Activated B cell treated with CpG ODN at 0.5 μM for 24 hours (primary cell): ENCODE results near the gene SLC6A17. TPM values are rescaled to one million over a fixed set of nuclear protein-coding genes. Genes with fewer than 3 reads are reported as not detected.

Source experiments
- ATAC-seq: fragments of 200-7000 bp; cut with Tn5 transposase; one replicate; pipeline ENCODE4 v1.10.0; 2021; ENCODE audit warnings: low read depth, mild to moderate bottlenecking, moderate library complexity
- CTCF ChIA-PET: fragments of 350-600 bp; sonication (Branson Sonifier 250); formaldehyde crosslinking; loops from one replicate; lab custom pipeline; 2021; ENCODE audit warnings: antibody characterized with exemption; lab: Charles Lee
- POLR2A ChIA-PET: fragments of 350-600 bp; sonication (Branson Sonifier 250); formaldehyde crosslinking; loops from one replicate; lab custom pipeline; 2021; ENCODE audit warnings: antibody characterized with exemption; lab: Charles Lee
- DNase-seq: peaks from one replicate; pipeline ENCODE4 v3.0.0; 2022
- H3K27ac Mint-ChIP-seq: one replicate; pipeline ENCODE4 v1.8.0; 2020; ENCODE audit warnings: mixed read lengths
- H3K27me3 Mint-ChIP-seq: one replicate; pipeline ENCODE4 v1.8.0; 2021; ENCODE audit warnings: mixed read lengths
- H3K36me3 Mint-ChIP-seq: one replicate; pipeline ENCODE4 v1.8.0; 2021; ENCODE audit warnings: low read depth, mixed read lengths
- H3K4me1 Mint-ChIP-seq: one replicate; pipeline ENCODE4 v1.8.0; 2021; ENCODE audit warnings: mixed read lengths
- H3K4me3 Mint-ChIP-seq: one replicate; pipeline ENCODE4 v1.8.0; 2020; ENCODE audit warnings: mild to moderate bottlenecking, mixed read lengths
- H3K9me3 Mint-ChIP-seq: one replicate; pipeline ENCODE4 v1.8.0; 2020; ENCODE audit warnings: mixed read lengths
- intact Hi-C: fragments of 100-400 bp; cut with micrococcal nuclease; formaldehyde crosslinking; loops from one replicate; pipeline ENCODE4 v1.15.1; 2024
- total RNA-seq: library from RNA; stranded (reverse); gene quantifications from 2 replicates; pipeline ENCODE4 v1.2.3, GENCODE V29; 2022
- TF ChIP-seq, protein P1 (sequence below): fragments of 200-600 bp; IDR thresholded peaks from one replicate; pipeline ENCODE4 v1.8.0; 2022; ENCODE audit warnings: antibody characterized with exemption, mild to moderate bottlenecking

Gene SLC6A17
- total RNA-seq, 1 donor from 2014 or later, result not detected

GRCh38 chr1:110161849-110162248, 11.6 kb downstream of the SLC6A17 start:
- Mint-ChIP-seq H3K36me3 (no peaks in the 10 kb centered on the region), H3K4me1 (no peaks in the 10 kb centered on the region), H3K9me3 (no peaks in the 10 kb centered on the region), H3K27me3 (peaks cover 35% of the 10 kb centered on the region), H3K4me3 (no peak overlapping the region), H3K27ac (no peak overlapping the region)
- CTCF ChIA-PET, result no interaction called here
- intact Hi-C loops, result no loop called here
- POLR2A ChIA-PET, result no interaction called here
- ATAC-seq (no peak), DNase-seq (no peak)
- TF ChIP-seq, protein P1, sequence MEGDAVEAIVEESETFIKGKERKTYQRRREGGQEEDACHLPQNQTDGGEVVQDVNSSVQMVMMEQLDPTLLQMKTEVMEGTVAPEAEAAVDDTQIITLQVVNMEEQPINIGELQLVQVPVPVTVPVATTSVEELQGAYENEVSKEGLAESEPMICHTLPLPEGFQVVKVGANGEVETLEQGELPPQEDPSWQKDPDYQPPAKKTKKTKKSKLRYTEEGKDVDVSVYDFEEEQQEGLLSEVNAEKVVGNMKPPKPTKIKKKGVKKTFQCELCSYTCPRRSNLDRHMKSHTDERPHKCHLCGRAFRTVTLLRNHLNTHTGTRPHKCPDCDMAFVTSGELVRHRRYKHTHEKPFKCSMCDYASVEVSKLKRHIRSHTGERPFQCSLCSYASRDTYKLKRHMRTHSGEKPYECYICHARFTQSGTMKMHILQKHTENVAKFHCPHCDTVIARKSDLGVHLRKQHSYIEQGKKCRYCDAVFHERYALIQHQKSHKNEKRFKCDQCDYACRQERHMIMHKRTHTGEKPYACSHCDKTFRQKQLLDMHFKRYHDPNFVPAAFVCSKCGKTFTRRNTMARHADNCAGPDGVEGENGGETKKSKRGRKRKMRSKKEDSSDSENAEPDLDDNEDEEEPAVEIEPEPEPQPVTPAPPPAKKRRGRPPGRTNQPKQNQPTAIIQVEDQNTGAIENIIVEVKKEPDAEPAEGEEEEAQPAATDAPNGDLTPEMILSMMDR, result no peak

- POLR2A ChIA-PET, result no interaction called here
- ATAC-seq, result no peak
- Mint-ChIP-seq H3K4me3 (no peak overlapping the region), H3K9me3 (no peaks in the 10 kb centered on the region), H3K27ac (no peak overlapping the region), H3K4me1 (no peaks in the 10 kb centered on the region), H3K36me3 (no peaks in the 10 kb centered on the region), H3K27me3 (peaks cover 28% of the 10 kb centered on the region)
- TF ChIP-seq, protein P1, result no peak
- CTCF ChIA-PET, result no interaction called here
- DNase-seq, result no peak
- intact Hi-C loops, result no loop called here
Observed at GRCh38 chr1:110163591-110163990, 13.3 kb downstream of the SLC6A17 start.

GRCh38 chr1:110164725-110165350, 14.5 kb downstream of the SLC6A17 start:
- Mint-ChIP-seq H3K9me3 (no peaks in the 10 kb centered on the region), H3K4me1 (no peaks in the 10 kb centered on the region), H3K36me3 (no peaks in the 10 kb centered on the region), H3K27ac (no peak overlapping the region), H3K4me3 (no peak overlapping the region), H3K27me3 (peaks cover 17% of the 10 kb centered on the region)
- POLR2A ChIA-PET, result no interaction called here
- CTCF ChIA-PET, result no interaction called here
- DNase-seq, result no peak
- intact Hi-C loops, result no loop called here
- TF ChIP-seq, protein P1, result no peak
- ATAC-seq, result no peak

DNA sequence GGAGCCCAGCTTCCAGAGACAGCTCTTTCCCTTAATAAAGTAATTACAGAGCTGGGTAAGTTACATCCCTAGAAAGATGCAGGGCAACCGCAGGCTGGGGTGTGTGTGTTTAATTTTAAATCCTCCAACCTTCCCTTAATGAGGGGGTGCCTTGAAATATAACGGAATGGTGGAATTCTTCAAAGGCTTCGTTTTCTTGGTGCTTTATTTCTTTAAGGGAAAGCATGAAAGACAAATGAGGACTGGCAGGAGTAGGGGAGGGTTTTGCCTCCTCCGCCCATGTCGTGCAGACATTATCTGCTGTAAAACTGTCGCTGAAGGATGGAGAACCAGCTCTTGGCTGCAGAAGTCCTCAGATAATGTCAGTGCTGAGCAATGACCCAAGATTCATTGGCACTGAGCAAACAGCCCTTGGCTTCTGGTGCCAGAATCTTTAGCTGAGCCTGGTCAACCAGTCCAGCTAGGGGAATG, 15.5 kb downstream of the SLC6A17 start:
- CTCF ChIA-PET, result no interaction called here

GRCh38 chr1:110166861-110167260, 16.6 kb downstream of the SLC6A17 start:
- ChIA-PET CTCF (interaction anchor here (0.6 kb wide), 1 partner anchor 330 kb away, joined by 3 read pairs; no protein-coding TSS in a partner anchor), POLR2A (no interaction called here)
- intact Hi-C loops, result no loop called here
- Mint-ChIP-seq H3K36me3 (no peaks in the 10 kb centered on the region), H3K27ac (no peak overlapping the region), H3K27me3 (peaks cover 10% of the 10 kb centered on the region), H3K4me3 (no peak overlapping the region), H3K4me1 (no peaks in the 10 kb centered on the region), H3K9me3 (no peaks in the 10 kb centered on the region)
- ATAC-seq (no peak), DNase-seq (no peak)
- TF ChIP-seq, protein P1, result no peak

More for the DNA sequence above, 15.5 kb downstream of the SLC6A17 start:
- POLR2A ChIA-PET, result no interaction called here
- H3K4me1 Mint-ChIP-seq, result no peaks in the 10 kb centered on the region
- intact Hi-C loops, result no loop called here
- no peak for DNase-seq
- no peaks in the 10 kb centered on the region for H3K36me3 Mint-ChIP-seq
- H3K27me3 Mint-ChIP-seq, result peaks cover 11% of the 10 kb centered on the region
- no peak overlapping the region for H3K27ac Mint-ChIP-seq
- H3K4me3 Mint-ChIP-seq, result no peak overlapping the region
- no peaks in the 10 kb centered on the region for H3K9me3 Mint-ChIP-seq
- no peak for ATAC-seq
- TF ChIP-seq, protein P1, result no peak
